Activated CD8-positive, alpha-beta memory T cell treated with anti-CD3 and anti-CD28 coated beads, Interleukin-2, amount 50 U/mL, for 1 hour (primary cell): Measurements from ENCODE around the gene KRT3.

Experiments used
- DNase-seq: peaks from one replicate; pipeline ENCODE4 v3.0.0-alpha.2; 2020; ENCODE audit errors: extremely low read depth

The KRT3 gene

DNA sequence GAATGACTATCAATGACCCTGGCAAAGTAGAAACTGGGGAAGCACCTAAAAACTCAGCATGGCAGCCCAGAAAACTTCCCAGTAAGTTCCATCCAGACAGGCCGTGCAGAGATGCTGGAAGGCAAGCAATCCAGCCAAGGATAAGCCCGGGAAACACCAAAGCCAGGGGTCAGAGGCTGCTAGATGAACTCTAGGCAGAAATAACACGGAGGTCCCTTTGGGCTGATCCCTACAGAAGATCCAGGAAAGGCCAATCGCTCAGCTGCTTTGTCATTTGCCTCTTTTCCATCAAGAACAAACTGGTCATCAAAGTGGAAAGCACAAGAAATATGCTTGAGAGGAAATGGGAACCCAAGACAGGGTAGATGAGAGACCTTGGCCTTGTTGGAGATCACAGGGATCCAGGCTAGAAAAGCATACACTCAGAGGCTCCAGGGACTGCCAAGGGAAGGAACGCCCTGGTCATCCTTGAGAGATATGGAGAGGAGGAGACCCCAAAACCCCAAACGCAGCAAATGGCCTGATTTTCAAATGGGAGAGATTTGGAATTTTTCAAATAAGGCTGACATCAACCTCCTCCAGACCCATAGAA is 31.7 kb upstream of the KRT3 start:
- no peak for DNase-seq

- no peak for DNase-seq
These were observed 30.9 kb upstream of the KRT3 start for GRCh38 chr12:52826611-52827498.

DNA sequence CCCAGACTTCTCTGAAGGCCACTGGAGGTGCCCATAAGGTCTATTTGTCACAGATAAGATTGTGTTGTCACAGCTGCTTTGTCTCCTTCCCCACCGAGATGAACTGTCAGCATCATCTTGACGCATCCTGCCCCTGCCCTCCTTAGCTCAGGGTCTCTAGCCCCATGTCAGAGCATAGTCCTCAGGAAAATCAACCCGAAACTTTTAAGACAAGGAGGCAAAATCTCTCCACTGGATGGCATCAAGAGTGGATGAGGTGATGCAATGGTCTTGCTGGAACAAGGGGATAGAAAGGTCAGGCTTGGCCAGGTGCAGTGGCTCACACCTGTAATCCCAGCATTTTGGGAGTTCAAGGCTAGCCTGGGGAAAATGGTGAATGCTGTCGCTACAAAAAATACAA is 30.0 kb upstream of the KRT3 start:
- DNase-seq: no peak

GRCh38 chr12:52824741-52825410 is 29.0 kb upstream of the KRT3 start:
- DNase-seq: no peak

- DNase-seq: no peak
These were observed 28.0 kb upstream of the KRT3 start for GRCh38 chr12:52823761-52824450.

DNA sequence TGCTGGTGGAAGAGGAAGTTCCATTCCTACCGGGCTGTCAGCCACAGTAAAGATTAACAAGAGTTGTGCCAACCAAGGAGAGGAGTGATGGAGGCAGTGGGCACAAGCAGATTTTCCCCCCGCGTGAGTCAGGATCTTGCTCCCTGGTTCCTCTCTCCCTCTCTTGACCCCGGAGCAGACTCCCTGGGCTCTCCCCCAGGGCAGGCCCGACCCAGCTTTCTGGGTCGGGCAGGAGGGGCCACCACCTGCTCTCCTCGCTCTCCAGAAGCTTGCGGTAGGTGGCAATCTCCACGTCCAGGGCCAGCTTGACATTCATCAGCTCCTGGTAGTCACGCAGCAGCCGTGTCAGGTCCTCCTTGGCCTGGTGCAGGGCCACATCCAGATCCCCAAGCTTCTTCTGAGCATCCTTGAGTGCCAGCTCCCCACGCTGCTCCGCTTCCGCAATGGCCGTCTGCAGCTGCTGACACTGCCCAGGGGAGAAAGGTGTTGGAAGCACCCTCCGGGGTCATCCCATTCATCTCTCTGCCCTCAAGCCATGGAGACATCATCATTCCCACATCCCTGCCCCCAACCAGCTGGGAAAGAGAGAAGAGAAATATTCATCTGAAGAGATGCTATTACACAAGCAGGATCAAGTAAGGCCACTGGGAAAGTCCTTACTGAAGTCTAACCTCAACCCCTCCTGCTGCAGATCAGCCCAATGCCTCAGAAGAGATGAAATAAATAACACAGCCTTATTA is 27.0 kb upstream of the KRT3 start:
- no peak for DNase-seq

DNA sequence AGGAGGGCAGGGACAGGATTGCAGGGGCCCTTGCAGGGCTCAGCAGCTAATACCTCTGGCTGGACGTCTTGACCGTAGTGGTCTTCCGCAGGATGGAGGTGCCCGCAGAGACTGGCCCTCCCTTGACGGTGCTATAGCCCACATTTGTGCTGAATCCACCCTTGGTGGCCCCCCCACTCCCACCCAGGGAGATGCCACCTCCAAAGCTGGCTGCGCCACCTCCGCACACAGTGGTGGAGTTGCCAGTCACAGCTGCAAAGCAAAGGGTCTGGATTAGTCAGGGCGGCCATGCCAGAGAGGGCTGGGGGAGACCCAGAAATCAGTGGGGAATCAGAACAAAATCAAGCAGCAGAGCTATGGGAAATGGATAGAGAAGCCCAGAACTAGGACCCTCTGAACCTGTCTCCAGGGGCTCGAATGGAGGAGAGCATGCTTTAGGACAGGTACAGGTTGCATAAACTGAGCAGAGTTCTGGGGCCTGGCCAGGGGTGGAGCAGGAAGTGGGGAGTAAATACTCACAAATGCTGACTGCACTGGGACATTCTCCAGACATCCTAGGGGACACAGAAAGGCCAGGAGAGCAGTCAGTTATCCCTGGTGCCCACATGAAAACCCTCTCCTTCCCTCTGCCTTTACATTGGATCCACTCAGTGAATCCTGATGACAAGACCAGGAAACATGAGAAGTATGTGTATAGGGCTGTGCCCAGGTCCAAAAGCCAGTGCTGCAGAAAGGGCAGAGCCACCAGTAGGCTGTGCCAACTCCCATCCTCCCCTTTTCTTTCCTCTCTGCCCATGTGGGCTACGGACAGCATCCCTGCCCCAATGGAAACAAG is 26.1 kb upstream of the KRT3 start:
- DNase-seq: no peak

DNA sequence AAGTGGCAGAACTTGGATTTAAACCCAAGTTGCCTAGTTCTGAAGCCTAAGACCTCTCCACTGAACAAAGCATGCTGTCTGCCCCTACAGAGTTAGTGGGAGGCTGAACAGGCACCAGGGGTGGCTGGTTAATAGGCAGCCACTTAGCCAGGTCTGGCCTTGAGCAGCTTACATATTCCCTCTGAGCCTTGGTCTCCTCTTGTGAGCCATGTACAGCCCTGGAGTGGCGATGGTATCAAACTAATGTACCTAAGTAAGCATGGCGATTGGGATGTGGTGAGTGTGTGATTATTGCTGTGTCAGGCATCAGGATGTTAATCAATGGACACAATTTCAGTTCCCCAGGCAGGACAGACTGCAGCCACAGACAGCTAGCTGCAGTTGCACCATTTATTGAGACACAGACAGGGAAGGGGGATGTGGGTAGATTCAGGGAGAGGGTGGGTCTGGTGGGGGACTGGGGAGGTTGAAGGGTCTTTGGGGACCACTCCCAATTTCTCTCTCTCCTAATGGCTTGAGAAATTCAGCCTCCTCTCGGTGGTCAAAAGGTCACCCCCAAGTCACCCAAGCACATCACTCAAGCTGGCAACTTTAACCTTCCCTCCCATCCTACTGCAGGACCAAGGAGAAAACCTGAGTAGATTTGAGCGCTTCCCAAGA is 25.3 kb upstream of the KRT3 start:
- DNase-seq: no peak

DNA sequence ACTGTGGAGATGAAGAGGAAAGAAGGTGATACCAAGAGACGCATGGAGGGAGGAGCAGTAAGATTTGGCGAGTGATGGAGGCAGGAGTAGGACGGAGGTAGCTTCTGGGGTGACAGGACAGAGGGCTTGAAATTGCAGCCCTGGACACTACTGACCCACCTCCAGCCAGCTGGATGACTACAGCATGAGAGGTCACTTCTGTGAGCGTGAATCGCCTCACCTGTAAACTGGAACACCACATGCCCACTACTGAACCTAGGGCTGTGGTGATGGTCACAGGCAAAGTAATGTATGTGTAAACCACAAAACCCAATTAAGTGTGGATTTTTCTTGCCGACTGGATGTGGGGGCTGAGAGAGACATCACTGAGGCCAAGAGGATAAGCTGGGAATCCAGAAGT is 24.6 kb upstream of the KRT3 start:
- no peak for DNase-seq

DNA sequence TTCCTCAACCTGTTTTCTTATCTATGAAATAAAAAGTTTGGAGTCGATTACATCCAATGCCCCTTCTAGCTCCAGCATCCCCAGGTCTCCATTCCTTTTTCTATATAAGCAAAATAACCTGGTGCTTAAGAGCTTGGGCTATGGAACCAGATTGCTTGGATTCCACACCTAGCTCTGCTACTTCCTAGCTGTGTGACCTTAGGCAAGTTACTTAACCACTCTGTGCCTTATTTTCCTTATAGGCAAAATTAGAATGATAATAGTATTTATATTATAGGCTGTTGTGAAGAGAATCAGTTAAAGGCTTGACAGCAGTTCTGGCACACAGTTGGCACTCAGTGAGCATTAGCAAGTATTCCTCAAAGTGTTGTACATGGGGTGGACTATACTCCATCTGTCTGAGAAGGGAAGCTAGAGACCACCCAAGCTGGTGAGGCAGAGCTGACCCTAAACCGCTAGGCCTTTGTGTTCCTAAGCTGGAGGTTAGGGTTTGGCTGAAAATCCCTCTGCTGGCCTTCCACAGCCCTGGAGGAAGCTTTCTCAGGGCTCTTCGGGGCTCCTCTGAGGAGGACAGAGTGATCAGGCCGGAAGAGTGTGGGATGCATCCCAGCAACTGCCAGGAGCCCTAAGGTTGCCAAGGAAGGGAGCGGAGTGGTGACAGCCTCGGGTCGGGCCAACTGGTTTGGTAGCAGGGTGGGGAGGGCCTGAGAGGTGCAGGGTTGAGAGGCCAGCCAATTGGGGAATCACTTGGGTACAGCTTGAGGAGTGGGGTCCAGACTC is 24.0 kb upstream of the KRT3 start:
- DNase-seq: no peak

DNA sequence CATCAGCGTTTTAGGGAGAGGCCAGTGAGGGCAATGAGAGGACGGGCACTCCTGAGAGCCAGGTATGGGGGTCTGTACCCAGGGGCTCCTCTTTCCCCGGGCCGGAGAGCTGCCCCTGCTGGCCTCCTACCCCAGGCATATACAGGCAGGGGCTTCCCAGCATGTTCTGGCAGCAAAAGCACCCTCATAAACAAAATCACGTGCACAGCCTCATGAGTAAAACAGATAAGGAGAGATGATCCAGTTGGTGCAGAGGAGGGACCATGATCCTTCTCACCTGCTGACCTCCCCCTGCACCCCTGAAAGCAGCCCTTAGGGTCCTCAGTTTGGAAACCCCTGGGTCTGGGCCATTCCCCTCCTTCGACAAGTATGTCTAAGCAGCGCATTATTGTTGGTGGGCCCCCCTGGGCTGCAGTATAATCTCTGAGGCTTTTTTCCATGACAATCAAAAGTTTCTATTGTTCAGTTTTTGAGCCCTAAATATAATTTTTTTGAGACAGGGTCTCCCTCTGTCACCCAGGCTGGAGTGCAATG is 23.0 kb upstream of the KRT3 start:
- DNase-seq: no peak

DNA sequence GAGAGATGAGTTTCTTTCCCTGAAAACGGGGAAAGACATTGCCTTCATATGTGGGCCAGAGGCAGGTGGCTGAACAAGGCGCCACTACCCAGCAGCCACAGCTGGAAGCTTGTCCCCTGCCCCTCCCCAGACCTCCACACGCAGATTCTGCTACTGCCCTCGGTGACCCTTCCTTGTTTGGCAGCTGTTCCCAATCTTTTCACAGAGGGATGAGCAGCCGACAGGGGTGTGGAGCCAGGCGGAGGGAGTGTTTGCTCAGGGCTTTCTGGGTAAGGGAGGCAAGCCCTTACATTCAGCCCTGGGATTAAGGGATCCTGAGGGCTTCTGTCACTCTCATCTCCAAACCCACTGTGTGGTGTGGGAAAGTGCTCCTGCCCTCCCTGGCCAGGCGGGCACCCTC is 22.5 kb upstream of the KRT3 start:
- no peak for DNase-seq

GRCh38 chr12:52817699-52818238 is 21.9 kb upstream of the KRT3 start:
- DNase-seq: no peak

GRCh38 chr12:52817003-52817698 is 21.2 kb upstream of the KRT3 start:
- no peak for DNase-seq

GRCh38 chr12:52815676-52816588 is 20.0 kb upstream of the KRT3 start:
- DNase-seq: no peak

- no peak for DNase-seq
These were observed 19.2 kb upstream of the KRT3 start for GRCh38 chr12:52815161-52815560.

GRCh38 chr12:52814710-52815155 is 18.8 kb upstream of the KRT3 start:
- DNase-seq: no peak
